K562 (cell line): ENCODE data around the gene TPM4.

Experiments used
- HNRNPL ChIP-seq: fragments of 200-400 bp; formaldehyde crosslinking; IDR thresholded peaks from 2 replicates; pipeline ENCODE4 v1.6.1; 2017; ENCODE audit warnings: low read depth, mild to moderate bottlenecking, low read length
- NR3C1 ChIP-seq: sonication (generic); formaldehyde crosslinking; IDR thresholded peaks from 2 replicates; pipeline ENCODE4 v1.8.1; 2022; ENCODE audit warnings: missing genetic modification reagents
- PHB2 ChIP-seq: fragments of 450-650 bp; IDR thresholded peaks from 2 replicates; pipeline ENCODE4 v1.6.1; 2017; ENCODE audit warnings: low read depth
- PTBP1 ChIP-seq: fragments of 200-400 bp; formaldehyde crosslinking; IDR thresholded peaks from 2 replicates; pipeline ENCODE4 v1.6.1; 2017; ENCODE audit warnings: low read depth, low read length
- TF ChIP-seq, protein P1 (sequence below): sonication (generic); formaldehyde crosslinking; IDR thresholded peaks from 2 replicates; pipeline ENCODE4 v1.8.0; 2022; ENCODE audit warnings: mild to moderate bottlenecking, missing genetic modification reagents, borderline replicate concordance

DNA sequence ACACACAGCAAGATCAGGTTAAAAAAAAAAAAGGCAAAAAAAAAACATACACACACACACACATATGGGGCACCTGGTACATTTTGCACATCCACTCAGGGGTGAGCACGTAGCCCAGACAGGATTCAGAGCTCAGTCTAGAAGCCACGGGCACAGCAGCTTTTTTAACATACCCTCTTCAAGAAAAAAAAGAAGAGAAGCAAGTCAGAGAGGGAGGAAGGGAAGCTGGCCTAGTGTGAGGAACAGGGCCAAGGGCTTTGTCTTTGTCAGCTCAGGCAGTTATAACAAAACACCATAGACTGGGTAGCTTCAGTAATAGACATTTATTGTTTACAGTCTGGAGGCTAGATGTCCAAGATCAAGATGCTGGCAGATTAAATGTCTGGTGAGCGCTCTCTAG lies 2.3 kb upstream of the TPM4 start:
- TF ChIP-seq PHB2 (no peak), PTBP1 (no peak), NR3C1 (CRISPR knock-in tag) (no peak), HNRNPL (no peak)
- TF ChIP-seq, protein P1, sequence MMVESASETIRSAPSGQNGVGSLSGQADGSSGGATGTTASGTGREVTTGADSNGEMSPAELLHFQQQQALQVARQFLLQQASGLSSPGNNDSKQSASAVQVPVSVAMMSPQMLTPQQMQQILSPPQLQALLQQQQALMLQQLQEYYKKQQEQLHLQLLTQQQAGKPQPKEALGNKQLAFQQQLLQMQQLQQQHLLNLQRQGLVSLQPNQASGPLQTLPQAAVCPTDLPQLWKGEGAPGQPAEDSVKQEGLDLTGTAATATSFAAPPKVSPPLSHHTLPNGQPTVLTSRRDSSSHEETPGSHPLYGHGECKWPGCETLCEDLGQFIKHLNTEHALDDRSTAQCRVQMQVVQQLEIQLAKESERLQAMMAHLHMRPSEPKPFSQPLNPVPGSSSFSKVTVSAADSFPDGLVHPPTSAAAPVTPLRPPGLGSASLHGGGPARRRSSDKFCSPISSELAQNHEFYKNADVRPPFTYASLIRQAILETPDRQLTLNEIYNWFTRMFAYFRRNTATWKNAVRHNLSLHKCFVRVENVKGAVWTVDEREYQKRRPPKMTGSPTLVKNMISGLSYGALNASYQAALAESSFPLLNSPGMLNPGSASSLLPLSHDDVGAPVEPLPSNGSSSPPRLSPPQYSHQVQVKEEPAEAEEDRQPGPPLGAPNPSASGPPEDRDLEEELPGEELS (CRISPR knock-in tag) = no peak
